HG03378 (cell line): ENCODE data around the gene NUDT16L1.

Source experiments
- ATAC-seq: cut with Tn5 transposase; IDR thresholded peaks from one replicate; pipeline ENCODE4 v1.9.1; 2021; ENCODE audit warnings: mild to moderate bottlenecking, moderate library complexity; ENCODE audit not compliant: unreplicated experiment

NUDT16L1 gene

DNA sequence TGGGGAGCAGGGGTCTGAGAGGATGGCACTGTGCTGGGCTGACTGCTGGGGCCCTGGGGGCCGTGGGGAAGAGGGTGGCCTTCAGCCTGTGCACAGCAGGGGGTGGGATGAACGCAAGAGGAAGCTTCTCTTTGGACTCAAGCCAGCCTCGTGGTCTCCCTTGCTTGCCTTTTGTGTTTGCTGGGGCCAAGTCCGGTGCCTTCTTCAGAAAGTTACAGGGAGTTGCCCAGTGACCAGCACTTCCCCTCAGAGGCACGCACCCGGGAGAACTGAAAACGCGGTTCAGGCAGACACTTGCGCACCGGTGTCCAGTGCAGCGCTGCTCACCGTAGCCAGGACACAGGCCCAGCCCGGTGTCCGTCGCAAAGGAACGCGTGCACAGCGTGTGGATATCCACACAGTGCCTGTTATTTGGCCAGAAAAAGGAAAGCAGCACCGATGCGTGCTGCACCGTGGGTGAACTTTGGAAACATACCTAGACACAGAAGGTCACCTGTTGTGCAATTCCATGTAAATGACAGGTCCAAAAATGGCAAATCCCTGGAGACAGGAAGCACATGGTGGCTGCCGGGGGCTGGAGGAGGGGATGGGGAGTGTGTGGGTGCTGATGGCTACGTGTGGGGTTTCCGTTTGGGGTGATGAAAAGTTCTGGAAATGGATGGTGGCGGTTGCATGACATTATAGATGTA lies 29.4 kb upstream of the NUDT16L1 start:
- no peak for ATAC-seq

DNA sequence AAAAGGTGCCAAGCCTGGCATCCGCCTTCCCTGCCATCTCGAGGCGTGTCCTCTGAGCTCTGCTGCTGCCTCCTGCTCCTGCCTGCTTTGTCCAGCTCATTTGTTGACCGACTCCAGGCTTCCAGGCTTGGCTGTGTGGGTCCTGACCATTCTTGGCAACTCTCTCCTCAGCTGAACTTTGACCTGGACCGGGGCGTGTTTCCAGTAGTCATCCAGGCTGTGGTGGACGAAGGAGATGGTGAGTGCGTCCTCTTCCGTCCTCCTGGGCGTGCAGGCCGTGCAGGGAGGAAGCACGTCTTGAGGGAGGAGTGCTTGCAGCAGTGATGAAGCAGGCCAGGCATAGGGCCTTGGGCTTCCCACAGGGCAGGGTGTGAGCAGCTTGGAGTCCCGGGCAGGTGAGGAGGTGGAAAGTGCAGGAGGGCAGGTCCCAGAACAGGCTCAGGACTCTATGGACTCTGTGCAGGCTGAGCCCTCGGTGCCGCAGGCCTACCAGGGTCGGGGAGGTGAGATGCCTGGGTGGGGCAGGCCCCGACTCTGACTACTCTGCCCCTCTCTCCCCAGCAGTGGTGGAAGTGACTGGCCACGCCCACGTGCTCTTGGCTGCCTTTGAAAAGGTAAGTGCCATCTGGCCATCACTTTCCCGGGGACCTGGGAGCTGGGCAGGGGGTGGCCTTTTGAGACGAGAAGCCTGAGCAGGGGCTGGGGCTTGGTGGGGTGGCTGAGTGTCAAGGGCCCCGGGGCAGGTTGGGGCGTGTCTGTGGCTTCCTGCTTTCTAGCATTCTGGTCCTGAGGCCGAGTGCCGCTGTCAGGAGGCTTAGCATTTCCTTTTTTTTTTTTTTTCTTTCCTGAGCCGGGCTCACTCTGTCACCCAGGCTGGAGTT lies 28.6 kb upstream of the NUDT16L1 start:
- ATAC-seq, result no peak

- ATAC-seq, result no peak
Observed at GRCh38 chr16:4666537-4667202, 26.7 kb upstream of the NUDT16L1 start.

DNA sequence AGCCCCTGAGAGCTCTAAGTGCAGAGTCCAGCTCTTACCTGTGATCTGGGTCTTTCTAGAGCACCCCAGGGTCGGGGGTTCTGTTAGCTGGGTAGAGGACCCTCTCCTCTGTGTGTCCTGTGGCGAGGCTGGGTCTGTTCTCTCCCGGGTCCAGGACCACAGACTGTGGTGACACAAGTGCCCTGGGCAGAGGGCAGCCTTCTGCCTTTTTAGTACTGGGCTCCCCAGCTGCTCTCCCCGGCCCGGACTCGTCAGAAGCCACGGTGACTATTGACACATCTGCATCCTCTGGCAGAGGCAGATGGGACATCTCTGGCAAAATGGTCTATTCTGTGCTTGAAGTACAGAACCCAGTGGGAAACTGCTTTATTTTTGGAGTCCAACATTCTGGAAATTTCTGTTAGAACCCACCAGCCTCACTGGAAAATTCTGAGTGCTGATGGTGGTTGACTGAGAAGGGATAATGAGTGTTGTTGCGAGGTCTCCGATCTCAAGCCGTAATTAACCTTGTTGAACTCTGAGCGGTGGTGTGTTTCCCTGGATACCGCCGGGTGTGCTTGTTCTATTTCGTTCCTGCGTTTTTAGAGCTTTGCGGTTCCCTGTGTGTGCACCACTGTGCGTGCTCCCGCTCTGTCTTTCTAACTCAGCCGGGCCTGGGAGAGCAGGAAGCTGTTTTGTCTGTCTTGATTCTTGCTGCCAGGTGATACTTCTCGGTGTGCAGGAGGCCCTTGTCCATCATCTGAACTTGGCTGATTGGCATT lies 26.0 kb upstream of the NUDT16L1 start:
- no peak for ATAC-seq

- ATAC-seq, result no peak
Observed at GRCh38 chr16:4668313-4668960, 24.9 kb upstream of the NUDT16L1 start.

- ATAC-seq, result no peak
Observed at GRCh38 chr16:4673387-4674046, 19.8 kb upstream of the NUDT16L1 start.

GRCh38 chr16:4674926-4675530 lies 18.3 kb upstream of the NUDT16L1 start:
- no peak for ATAC-seq

- ATAC-seq, result no peak
Observed at GRCh38 chr16:4675864-4676786, 17.2 kb upstream of the NUDT16L1 start.

DNA sequence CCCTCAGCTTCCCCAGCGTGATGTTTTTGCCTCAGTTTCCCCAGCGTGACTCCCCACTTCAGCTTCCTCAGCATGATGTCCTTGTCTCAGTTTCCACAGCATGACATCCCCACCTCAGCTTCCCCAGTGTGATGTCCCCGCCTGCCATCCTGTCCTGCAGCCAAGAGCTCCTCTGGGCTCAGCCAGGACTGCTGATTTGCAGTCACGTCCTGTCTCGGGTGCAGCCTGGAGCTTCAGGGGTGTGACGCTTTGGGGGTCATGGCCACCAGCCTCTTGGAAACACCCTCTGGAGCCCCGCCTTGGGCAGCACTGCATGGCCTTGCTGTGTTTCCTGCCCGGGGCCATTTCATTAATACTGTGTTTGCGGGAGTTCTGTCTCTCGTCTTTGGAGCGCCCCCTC lies 16.5 kb upstream of the NUDT16L1 start:
- ATAC-seq, result no peak

GRCh38 chr16:4677390-4677789 lies 16.0 kb upstream of the NUDT16L1 start:
- no peak for ATAC-seq

DNA sequence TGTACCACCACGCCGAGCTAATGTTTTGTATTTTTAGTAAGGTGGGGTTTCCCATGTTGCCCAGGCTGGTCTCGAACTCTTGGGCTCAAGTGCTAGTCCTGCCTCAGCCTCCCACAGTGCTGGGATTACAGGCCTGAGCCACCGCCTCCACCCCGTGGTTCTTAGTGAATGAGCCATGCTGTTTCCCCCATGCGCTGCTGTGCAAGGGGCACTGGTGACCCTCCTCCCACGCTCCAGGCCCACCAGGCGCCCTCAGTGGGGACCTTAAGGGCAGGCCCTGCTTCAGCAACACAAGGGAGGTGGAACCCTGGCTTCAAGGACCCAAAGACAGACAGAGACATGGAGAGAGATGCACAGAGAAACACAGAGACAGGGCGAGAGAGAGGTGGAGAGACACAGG lies 15.4 kb upstream of the NUDT16L1 start:
- ATAC-seq, result no peak

DNA sequence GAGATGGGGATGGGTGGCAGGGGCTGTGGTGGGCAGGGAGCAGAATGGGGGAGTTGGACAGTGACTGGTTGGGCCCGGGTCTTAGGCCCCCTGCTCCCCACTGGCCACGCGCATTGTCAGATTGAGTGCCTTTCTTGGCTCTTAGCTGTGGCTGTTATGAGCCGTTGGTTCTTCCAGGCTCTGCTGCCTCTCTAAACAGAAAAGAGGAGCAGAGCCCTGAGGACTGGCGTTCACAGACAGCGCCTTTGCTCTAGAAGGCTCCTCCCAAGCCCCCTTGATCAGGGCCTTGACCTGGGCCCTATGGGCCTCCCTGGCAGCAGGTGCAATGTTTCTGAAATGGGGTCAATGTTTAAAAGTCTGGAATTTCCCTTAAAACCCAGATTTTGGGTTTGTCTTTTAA lies 14.8 kb upstream of the NUDT16L1 start:
- ATAC-seq, result no peak

GRCh38 chr16:4679156-4679849 lies 14.1 kb upstream of the NUDT16L1 start:
- no peak for ATAC-seq

- no peak for ATAC-seq
Observed at GRCh38 chr16:4679850-4680636, 13.3 kb upstream of the NUDT16L1 start.

DNA sequence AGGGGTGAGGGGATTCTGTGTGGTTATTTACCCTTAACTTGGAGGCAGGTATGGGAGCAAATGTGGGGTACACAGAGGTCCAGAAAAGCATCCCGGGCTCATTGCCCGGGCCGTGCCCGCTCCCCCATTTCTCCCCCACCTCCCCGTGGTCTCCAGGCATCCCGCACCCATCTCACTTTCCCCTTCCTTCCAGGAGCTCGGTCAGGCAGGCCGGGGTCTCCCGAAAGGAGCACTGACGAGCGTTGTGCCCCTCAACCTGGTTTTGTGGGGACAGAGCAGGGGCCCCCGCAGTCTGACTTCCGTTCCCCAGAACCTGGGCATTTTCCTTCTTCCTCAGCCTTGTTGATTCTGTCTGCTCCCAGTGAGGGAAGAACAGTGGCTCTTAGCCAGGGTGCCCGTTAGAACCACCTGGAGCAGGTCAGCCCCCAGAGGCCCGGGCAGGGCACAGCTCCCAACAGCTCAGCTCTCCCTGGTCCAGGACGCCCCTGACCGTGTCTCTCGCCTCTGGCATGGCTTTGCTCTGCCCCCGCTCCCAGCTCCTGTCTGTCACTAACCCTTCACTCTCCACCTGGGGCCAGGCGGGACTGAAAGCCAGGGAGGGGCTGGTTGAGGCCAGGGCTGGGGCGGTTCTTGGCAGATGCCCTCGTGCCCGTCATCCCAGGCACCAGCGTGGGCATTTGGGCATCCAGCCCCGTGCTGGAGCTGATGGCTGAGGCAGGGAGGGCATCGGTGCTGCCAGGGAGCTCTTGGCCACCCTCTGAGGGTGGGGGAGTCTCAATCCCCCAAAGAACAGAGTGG lies 12.5 kb upstream of the NUDT16L1 start:
- ATAC-seq, result no peak

DNA sequence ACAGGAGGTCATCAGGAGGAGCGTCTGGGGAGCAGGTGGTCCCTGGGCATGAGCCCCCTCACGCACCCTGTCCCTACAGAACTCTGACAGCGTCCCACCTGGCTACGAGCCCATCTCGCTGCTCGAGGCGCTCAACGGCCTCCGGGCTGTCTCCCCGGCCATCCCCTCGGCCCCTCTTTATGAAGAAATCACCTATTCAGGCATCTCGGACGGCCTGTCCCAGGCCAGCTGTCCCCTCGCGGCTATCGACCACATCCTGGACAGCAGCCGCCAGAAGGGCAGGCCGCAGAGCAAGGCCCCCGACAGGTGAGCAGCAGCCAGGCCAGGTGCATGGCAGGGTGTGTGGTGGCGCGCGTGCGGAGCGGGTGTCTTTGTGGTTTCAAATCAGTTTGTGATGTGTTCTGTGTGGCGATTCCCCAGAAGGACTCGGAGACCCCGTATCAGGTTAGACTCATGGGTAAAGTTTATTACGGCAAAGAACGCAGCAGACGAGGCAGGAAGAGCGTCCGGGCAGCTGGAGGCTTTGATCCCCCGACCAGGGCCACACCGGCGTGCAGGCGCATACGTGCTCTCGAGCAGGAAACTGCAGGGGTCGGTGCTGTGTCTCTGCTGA lies 11.8 kb upstream of the NUDT16L1 start:
- no peak for ATAC-seq
